Measurements from ENCODE around the gene ABTB2.

- TF ChIP-seq, protein P1, sequence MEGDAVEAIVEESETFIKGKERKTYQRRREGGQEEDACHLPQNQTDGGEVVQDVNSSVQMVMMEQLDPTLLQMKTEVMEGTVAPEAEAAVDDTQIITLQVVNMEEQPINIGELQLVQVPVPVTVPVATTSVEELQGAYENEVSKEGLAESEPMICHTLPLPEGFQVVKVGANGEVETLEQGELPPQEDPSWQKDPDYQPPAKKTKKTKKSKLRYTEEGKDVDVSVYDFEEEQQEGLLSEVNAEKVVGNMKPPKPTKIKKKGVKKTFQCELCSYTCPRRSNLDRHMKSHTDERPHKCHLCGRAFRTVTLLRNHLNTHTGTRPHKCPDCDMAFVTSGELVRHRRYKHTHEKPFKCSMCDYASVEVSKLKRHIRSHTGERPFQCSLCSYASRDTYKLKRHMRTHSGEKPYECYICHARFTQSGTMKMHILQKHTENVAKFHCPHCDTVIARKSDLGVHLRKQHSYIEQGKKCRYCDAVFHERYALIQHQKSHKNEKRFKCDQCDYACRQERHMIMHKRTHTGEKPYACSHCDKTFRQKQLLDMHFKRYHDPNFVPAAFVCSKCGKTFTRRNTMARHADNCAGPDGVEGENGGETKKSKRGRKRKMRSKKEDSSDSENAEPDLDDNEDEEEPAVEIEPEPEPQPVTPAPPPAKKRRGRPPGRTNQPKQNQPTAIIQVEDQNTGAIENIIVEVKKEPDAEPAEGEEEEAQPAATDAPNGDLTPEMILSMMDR (IDR thresholded peaks at IDR 0.05) = no peak
- TF ChIP-seq POLR2AphosphoS5 (IDR thresholded peaks at IDR 0.05) = no peak
- TF ChIP-seq EP300 (IDR thresholded peaks at IDR 0.05) = no peak
Observed at GRCh38 chr11:34256150-34256549, 101.7 kb downstream of the ABTB2 start.
